NCI-H1694 (cell line): ENCODE measurements around the gene MCCC1.

Experiments used
- DNase-seq: peaks from one replicate; lab custom pipeline; 2025; lab: John Stamatoyannopoulos, UW

The MCCC1 gene

DNA sequence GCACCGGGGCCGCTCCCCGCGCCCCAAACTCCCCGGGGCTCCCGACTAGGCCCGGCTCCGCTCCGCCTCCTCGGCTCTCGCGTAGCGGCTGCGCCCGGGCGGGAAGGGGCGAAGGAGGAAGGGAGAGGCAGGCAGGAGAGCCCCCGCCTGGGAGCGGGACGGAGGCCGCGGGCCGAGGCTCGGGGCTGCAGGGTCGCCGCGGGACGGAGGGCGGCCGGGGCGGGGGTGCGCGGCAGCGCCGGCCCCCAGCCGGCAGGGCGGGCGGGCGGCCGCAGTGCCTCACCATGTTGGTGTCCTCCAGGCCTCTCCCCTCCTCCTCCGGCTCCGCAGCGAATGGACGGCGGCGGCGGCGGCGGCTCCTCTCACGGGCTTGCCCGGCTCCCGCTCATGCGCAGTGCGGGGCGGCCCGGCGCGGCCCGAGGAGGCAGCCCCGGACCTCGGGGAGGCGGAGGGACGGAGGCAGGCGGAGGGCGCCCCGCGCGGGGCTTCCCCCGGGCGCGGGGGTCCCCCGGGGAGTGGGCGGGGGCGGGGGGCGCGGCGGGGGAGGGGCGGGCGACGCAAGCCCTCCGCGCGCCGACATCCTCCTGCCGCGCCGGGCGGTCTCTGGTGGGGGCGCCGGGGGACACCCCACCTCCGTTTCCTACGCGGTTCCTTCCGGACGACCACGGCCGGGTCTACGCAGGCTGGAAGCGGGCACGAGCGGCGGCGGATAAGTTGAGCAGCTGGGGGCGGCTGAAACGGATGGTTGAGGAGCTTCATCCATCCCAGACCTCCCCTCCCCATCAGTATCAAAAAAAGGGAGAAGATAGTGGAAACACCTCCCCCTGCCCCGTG lies 118.9 kb downstream of the MCCC1 start, which contains the start of gene DCUN1D1:
Gene DCUN1D1 (minus strand): TSS at position 335 of the 834 bp plus-strand sequence. CDS start 49 bp downstream, at position 286.
- DNase-seq: peak; percentile 38

DNA sequence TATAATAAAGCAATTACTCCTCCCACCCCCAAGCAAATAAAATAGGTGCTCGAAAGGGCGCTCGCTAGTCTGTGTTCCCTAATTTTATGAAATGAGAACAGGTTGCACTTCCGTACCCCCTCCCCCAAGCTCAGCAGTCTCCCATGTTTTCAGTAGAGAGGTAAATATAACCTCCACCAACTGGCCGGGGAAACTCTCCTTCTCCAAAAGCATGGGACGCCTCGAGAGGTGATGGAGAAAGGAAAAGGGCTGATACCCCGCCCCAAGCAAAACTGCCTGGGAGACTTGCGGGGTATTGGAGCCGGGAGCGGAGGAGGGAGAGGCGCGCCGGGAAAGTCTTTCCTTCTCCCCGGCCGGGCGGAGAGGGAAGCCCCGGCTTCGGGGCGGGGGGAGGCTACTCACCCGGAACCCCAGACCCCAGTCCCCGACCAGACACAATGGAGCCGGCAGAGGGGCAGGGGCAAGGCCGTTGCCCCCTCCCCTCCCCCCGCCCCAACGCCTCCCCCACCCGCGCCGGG lies 119.6 kb downstream of the MCCC1 start:
- no peak for DNase-seq

GRCh38 chr3:182979103-182979673 lies 120.1 kb downstream of the MCCC1 start:
- DNase-seq: no peak

DNA sequence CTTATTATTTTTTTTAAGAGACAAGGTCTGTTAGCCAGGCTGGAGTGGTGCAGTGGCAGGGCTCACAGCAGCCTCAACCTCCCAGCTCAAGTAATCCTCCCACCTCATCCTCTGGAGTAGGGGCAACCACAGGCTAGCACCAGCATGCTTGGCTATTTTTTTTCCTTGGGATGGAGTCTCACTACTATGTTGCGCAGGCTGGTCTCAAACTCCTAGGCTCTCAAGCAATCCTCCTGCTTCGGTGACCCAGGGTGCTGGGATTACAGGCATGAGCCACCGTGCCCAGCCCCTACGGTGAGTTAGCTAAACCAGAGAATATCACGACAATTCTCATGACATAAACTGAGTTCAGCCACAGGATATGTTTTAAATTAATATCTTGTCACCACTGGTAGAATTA lies 120.9 kb downstream of the MCCC1 start:
- DNase-seq: no peak

DNA sequence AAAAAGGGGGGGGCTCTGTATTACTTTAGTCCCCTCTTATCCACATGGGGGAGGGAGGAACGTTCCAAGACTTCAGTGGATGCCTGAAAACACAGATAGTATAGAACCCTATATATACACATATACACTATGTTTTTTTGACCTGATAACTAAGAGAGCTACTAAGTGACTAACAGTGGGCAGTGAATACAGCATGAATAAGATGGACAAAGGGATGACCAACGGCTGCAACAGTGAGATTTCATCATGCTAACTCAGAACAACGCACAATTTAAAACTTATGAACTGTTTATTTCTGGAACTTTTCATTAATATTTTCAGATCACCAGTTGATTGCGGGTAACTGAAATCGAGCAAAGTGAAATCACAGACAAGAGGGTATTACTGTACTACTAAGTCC lies 126.2 kb downstream of the MCCC1 start:
- no peak for DNase-seq

DNA sequence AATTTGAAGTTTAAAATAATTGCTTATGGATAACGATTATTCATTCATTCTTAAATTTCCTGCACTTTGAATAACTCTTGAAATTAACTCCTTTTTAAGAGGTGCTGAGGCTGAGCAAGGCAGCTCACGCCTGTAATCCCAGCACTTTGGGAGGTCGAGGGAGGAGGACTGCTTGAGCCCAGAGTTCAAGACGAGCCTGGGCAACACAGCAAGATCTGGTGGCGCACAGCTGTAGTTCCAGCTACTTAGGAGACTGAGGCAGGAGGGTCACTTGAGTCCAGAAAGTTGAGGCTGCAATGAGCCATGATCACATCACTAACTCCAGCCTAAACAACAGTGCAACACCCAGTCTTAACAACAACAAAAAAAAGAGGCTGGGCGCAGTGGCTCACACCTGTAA lies 126.9 kb downstream of the MCCC1 start:
- DNase-seq: no peak

DNA sequence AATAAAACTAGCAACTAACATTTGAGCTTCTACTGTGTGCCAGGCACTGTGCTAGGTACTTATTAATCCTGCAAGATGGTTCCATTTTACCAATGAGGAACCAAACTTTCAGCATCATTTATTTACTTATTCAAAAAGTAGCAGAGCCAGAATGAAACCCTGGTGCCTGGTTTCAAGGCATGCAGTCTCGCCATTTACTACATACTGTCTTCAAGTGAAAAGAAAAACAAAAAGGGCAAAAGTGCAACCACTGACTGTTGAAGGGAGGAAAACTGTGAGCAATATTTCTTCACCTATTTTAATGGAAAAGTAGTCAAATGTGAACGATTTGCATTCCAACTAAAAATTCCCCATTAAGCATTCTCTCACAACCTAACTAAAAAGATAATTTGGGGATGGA lies 127.7 kb downstream of the MCCC1 start:
- no peak for DNase-seq

DNA sequence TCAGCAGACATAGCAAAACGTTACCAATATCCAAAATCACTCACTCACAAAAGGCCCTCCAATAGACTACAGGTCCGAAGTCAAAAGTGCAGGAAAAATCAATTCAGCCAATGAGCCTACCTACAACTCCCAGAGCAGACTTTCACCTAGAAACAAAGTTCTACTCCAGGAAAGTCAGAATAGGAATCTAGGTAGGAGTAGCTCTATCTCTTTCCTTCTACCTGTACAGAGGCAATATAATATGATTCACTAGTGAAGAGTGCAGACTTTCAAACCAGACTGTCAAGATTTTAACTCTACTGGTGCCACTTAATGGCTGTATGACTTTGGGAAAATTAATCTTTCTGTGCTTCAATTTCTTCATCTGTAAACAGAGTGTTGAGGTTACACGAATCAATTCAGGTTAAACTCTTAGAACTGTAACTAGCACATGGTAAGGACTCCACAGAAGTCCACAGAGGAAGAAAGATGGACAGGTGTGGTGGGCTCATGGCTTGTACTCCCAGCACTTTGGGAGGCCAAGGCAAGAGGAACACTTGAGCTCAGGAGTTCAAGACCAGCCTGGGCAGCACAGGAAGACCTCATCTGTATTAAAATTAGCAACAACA lies 128.4 kb downstream of the MCCC1 start:
- DNase-seq: no peak

DNA sequence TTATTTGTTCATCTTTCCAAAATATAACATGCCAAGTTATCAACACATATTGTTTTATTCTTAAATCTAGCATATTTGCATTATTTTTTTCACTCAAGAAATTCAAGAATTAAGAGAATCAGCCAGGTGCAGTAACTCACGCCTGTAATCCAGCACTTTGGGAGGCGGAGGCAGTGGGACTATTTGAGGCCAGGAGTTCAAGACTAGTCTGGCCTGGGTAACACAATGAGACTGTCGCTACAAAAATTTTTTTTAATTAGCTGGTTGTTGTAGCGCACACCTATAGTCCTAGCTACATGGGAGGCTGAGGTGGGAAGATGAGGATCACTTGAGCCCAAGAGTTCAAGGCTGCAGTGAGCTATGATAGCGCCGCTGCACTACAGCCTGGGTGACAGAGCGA lies 129.4 kb downstream of the MCCC1 start:
- DNase-seq: no peak

GRCh38 chr3:182969277-182969676 lies 130.0 kb downstream of the MCCC1 start:
- DNase-seq: no peak

DNA sequence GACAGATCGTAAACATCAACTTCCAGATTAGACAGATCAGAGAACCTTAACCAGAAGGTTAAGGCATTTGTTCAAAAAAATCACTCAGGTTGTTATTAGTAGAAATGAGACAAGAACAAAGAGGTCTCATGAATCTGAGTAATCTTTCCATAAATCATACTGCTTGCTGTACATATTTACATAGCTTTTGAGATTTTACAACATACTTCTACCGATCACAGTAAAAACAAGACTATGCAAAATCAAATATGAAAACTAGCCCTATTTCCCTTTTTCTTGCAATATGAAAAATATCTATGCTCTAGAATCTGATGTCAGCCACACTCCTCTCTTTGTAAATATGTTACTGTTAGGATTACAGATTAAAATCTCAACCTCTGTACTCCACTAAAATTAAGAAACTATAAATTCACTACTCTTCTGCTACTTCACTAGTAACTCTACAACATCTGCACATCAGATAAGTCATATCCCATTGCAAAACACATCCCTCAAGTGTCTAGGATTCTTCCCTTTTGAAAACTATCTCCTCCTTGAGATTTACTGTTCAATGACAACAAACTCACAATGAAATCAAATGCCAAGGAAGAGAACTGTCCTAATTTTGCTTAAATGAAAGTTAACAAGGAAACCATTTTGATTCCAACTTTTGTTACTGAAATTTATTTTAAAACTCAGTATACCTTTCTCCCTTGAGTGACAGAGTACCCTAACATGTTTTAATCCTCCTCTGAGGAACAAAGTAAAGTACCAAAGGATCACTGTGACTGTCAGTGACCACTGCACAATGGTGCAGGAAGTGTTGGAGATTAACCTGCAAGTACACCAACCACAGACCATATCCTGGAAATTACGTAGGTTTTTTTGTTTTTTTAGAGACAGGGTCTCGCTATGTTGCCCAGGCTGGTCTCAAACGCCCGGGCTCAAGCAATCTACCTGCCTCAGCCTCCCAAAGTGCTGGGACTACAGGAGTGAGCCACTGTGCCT lies 131.8 kb downstream of the MCCC1 start:
- no peak for DNase-seq

GRCh38 chr3:182965861-182966366 lies 133.4 kb downstream of the MCCC1 start:
- no peak for DNase-seq
